Neuron (in vitro differentiated cells): Measurements from ENCODE around the gene ABHD17B.
A peak's percentile ranks its signal among the peaks of the same experiment; 100 is the strongest.

ENCODE experiments used
- H2AFZ ChIP-seq: one replicate; pipeline ENCODE4 v1.6.1; 2013; ENCODE audit warnings: low read depth, mild to moderate bottlenecking, inconsistent platforms, low read length, moderate library complexity
- H3K27me3 ChIP-seq: one replicate; pipeline ENCODE4 v1.6.1; 2013; ENCODE audit warnings: low read length; ENCODE audit not compliant: insufficient read depth
- H3K36me3 ChIP-seq: one replicate; pipeline ENCODE4 v1.6.1; 2013; ENCODE audit warnings: low read length; ENCODE audit not compliant: insufficient read depth
- H3K4me1 ChIP-seq: one replicate; pipeline ENCODE4 v1.6.1; 2013; ENCODE audit warnings: low read length; ENCODE audit not compliant: insufficient read depth
- H3K4me3 ChIP-seq: 2 replicates; pipeline ENCODE4 v1.5.1; 2013; ENCODE audit warnings: mild to moderate bottlenecking, low read length, moderate library complexity
- H3K9me3 ChIP-seq: one replicate; pipeline ENCODE4 v1.6.1; 2013; ENCODE audit warnings: low read length

Gene ABHD17B

DNA sequence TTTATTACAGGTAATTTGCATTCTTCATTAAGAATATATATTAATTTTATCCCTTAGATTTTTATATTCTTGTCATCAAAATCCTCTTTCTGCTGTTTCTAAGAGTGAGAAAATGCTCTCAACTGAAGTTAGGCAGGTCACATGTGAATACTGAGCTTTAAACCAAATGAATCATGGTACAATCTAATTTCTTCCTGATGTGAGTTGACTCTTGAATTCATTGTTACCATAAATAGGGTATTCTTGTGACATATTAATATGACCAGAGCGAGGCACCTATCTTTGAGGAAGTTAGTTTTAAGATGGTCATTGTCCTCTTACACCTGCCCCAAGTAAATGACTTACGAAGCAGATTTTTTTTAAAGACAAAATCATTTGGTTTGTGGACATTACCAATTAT, 17.8 kb upstream of the ABHD17B start:
- H2AFZ ChIP-seq = no peak overlapping the region
- no peaks in the 10 kb centered on the region for H3K4me1 ChIP-seq
- no peak overlapping the region for H3K4me3 ChIP-seq
- no peaks in the 10 kb centered on the region for H3K27me3 ChIP-seq
- H3K36me3 ChIP-seq = no peaks in the 10 kb centered on the region
- H3K9me3 ChIP-seq = no peaks in the 10 kb centered on the region

DNA sequence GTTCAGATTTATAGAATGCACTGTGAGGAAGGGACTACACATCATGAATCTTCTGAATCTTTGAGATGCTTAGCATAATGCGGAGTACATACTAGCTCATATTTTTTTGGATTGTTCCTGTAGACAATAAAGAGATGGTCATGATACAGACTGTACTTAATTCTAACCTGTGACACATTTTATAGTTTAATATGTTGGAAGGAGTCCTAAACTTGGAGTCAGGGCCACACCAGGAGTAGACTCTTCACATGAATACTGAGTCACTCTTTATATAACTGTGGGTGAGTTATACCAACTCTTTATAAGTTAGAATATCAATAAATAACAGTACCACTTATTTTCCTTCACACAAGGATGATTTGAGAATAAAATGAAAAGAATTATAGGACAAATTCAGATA, 17.4 kb upstream of the ABHD17B start:
- Histone ChIP-seq H3K9me3 (no peaks in the 10 kb centered on the region), H3K27me3 (no peaks in the 10 kb centered on the region), H3K36me3 (no peaks in the 10 kb centered on the region), H2AFZ (no peak overlapping the region), H3K4me1 (no peaks in the 10 kb centered on the region), H3K4me3 (no peak overlapping the region)

DNA sequence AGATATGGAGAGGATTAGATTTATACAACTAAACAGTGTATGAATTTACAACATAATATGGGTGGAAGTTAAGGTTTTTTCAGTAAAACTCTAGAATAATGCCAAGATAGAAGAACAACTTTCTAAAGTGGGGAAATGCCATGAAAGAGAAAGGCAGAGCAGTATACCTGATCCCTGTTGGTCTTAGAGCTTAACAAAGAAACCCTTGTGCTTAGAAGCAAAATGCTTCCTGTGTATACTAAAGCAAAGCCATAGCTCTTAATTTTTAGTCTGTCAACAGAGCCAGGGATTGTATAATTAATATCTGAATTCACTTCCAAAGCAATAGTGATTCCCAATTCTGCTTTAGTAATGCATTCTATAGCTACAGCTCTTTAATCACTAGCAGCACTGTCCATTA, 14.8 kb upstream of the ABHD17B start:
- Histone ChIP-seq H3K27me3 (no peaks in the 10 kb centered on the region), H3K36me3 (peaks cover 3% of the 10 kb centered on the region), H3K4me3 (no peak overlapping the region), H2AFZ (no peak overlapping the region), H3K9me3 (no peaks in the 10 kb centered on the region), H3K4me1 (peaks cover 4% of the 10 kb centered on the region)

DNA sequence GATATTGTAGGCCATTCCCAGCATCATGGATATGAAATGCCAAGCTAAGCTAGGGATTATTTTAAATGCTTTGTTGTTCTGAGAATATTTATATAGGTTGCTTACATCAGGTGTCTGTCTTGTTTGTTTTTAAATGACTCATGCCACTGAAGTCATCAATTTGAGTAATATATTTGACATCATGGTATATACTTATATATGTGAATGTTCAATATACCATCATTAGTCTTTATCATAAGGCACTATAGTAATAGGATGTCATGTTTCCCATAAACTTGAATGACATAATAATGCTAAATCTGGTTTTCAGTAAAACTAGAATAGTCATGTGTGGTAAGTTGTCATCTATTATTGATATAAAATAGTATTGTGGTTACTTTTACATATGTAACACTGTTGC, 13.6 kb upstream of the ABHD17B start:
- Histone ChIP-seq H3K27me3 (no peaks in the 10 kb centered on the region), H3K9me3 (no peaks in the 10 kb centered on the region), H3K36me3 (peaks cover 3% of the 10 kb centered on the region), H3K4me3 (no peak overlapping the region), H3K4me1 (peaks cover 10% of the 10 kb centered on the region), H2AFZ (no peak overlapping the region)

DNA sequence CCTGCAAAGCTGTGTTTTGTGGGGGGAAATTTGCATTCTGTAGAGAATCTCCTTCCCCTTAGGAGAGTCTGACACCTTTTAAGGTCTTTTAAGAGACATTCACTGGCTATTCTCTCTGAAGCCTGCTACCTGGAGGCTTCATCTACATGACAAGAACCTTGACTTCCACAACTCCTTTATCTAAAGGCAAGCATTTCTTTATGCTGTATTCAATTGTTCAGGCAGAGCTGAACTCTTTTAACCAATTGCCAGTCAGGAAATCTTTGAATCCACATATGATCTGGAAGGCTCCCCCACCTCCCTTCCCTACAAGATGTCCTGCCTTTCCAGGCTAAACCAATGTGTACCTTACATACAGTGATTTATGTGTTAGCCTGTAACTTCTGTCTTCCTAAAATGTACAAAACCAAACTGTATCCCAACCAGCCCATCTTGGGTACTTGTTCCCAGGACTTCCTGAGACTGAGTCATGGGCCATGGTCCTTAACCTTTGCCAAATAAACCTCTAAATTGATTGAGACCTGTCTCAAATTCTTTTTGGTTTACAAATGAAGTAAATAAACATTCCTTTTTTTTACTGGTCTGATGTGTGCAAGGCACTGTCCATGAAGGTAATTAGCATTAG, 10.3 kb upstream of the ABHD17B start:
- Histone ChIP-seq H3K4me1 (peaks cover 10% of the 10 kb centered on the region), H2AFZ (no peak overlapping the region), H3K36me3 (peaks cover 3% of the 10 kb centered on the region), H3K9me3 (peaks cover 4% of the 10 kb centered on the region), H3K4me3 (no peak overlapping the region), H3K27me3 (no peaks in the 10 kb centered on the region)

DNA sequence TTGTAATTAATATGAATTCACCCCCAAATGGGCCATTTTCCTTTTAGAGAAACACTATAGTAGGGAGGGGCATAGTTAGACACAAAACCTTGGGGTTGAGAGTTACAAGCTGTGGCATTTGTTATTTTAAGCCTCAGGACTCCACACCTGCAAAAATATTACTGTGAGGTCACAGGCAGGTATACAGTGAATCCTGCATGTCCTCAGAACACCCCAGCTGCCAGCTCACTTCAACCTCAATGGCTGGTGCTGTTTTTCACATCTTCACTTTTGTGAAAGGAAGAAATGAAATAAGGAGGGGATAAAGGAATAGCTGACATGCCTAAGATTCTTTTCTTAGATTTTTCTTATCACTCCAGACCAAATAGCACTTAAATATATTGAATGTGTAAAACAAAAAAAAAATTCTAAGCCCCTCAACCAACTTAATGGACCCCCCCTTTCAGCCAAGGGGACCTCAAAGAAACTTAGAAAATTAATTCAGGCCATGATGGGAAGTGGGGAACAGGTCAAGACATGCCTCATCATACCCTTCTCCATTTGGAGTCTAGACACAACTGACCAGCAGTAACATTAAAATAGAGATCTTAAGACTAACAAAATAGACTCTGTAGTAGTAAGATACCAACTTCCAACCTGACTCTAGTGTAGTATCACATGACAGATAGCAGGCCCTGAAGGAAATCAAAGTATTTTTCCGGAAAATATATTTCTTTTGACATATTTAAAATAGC, 9.6 kb upstream of the ABHD17B start:
- peaks cover 10% of the 10 kb centered on the region for H3K4me1 ChIP-seq
- no peak overlapping the region for H2AFZ ChIP-seq
- H3K9me3 ChIP-seq = peaks cover 4% of the 10 kb centered on the region
- H3K4me3 ChIP-seq = no peak overlapping the region
- no peaks in the 10 kb centered on the region for H3K27me3 ChIP-seq
- H3K36me3 ChIP-seq = peaks cover 3% of the 10 kb centered on the region

DNA sequence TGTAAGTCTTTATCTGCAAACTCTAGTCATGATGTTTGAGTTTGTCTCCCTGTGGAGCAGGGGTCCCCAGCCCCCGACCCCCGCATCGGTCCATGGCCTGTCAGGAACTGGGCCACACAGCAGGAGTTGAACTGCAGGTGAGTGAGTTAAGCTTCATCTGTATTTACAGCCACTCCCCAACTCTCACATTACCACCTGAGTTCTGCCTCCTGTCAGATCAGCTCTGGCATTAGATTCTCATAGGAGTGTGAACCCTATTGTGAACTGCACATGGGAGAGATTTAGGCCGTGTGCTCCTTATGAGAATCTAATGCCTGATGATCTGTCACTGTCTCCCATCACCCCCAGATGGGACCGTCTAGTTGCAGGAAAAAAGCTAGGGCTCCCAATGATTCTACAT, 7.4 kb upstream of the ABHD17B start:
- no peak overlapping the region for H3K4me3 ChIP-seq
- peaks cover 3% of the 10 kb centered on the region for H3K36me3 ChIP-seq
- H2AFZ ChIP-seq = no peak overlapping the region
- H3K4me1 ChIP-seq = peaks cover 16% of the 10 kb centered on the region
- H3K27me3 ChIP-seq = no peaks in the 10 kb centered on the region
- H3K9me3 ChIP-seq = peaks cover 4% of the 10 kb centered on the region

DNA sequence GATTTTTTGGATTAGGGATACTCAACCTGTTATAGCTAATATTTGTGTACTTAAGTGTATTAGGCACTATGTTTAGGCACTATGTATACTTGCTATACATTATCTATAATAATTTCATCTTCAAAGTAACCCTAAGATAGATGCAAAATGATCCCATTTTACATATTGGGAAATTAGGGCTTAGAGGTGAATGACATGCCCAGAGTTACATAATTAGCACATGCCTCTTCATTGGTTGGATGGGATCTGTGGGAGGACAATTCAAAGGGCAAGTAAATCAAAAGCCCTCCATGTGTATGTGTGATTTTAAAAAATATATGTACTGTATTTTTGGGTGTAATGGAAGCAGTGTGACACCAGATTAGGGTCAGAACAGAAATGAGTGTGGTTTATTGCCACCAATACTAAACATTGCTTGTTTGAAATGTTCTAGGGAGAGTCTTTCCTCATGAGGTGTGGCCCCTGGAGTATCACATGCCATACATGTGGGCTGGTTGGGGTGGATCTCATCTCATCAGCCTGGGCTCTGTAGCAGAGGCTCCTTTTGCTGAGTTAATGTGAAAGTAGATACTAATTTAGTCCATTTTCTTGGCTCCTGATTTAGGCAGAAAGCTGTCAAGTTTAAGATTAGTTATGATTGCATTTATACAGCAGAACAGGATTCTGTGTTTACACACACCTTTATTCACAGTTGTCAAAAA, 6.0 kb upstream of the ABHD17B start:
- peaks cover 3% of the 10 kb centered on the region for H3K36me3 ChIP-seq
- H3K27me3 ChIP-seq = no peaks in the 10 kb centered on the region
- peaks cover 4% of the 10 kb centered on the region for H3K9me3 ChIP-seq
- no peak overlapping the region for H3K4me3 ChIP-seq
- H2AFZ ChIP-seq = no peak overlapping the region
- H3K4me1 ChIP-seq = peaks cover 29% of the 10 kb centered on the region

DNA sequence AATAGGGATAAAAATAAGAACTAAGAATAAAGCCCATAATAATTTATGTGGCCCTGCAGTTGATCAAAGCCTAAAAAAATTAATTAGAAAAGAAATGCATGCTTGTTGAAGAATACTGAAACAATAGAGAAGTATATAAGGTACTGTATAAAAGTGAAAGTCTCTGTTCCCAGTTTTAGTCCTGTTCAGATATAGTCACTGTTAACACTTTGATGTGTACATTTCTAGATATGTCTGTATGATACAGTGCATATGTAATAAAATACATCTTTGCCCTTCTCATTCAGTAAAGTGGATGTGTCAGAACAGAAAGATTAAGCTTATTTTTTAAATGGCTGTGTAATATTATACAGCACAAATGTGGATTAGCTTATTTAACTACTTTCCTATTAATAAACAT, 4.5 kb upstream of the ABHD17B start:
- H3K36me3 ChIP-seq = no peaks in the 10 kb centered on the region
- peaks cover 4% of the 10 kb centered on the region for H3K9me3 ChIP-seq
- H3K4me1 ChIP-seq = peaks cover 24% of the 10 kb centered on the region
- H2AFZ ChIP-seq = no peak overlapping the region
- no peak overlapping the region for H3K4me3 ChIP-seq
- no peaks in the 10 kb centered on the region for H3K27me3 ChIP-seq

DNA sequence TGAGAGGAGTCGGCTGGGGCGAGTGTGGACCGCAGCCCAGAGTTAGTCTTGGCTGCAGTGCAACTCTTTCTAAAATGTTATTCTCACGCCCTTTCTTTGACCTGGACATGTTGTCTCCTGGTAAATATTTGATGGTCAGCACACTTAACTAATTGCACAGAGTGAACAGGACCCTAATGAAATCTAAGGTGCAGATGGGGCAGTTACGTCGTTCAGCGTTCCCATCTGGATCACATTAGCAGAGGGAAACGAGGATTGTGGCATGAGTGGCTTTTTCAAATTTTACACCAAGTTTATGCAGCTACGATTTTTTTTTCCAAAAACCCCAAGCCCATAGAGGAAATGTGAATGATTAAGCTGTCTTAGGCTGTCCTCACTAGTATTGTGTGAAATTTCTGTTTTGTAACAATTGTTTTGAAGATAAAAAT, 929 bp upstream of the ABHD17B start:
- H2AFZ ChIP-seq = peak overlapping the region; percentile 29
- H3K27me3 ChIP-seq = no peaks in the 10 kb centered on the region
- H3K9me3 ChIP-seq = no peaks in the 10 kb centered on the region
- H3K4me1 ChIP-seq = peaks cover 31% of the 10 kb centered on the region
- H3K36me3 ChIP-seq = no peaks in the 10 kb centered on the region
- H3K4me3 ChIP-seq = peak overlapping the region; percentile 79

DNA sequence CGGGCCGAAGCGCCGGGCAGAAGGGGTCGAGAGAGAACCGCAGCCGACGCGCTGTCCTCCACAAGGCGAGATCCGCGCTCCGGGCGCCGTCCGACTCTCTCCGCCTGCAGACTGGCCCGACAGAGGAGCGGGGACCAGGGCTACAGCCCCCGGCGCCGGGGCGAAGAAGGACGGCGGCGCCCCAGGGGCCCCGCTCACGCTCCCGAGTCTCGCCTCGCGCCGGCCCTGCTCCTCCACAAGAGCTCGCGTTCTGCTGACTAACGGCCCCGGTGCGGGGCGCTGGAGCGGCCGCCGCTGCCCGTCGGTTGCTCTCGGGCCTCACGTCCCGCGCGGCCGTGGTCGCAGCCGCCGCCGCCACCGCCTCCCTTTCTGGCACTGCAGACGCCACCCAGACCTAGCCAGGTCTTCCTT, 338 bp downstream of the ABHD17B start:
- Histone ChIP-seq H2AFZ (peak overlapping the region; percentile 10), H3K27me3 (no peaks in the 10 kb centered on the region), H3K36me3 (peaks cover 8% of the 10 kb centered on the region), H3K4me1 (peaks cover 31% of the 10 kb centered on the region), H3K9me3 (peaks cover 2% of the 10 kb centered on the region), H3K4me3 (peak overlapping the region; percentile 82)

DNA sequence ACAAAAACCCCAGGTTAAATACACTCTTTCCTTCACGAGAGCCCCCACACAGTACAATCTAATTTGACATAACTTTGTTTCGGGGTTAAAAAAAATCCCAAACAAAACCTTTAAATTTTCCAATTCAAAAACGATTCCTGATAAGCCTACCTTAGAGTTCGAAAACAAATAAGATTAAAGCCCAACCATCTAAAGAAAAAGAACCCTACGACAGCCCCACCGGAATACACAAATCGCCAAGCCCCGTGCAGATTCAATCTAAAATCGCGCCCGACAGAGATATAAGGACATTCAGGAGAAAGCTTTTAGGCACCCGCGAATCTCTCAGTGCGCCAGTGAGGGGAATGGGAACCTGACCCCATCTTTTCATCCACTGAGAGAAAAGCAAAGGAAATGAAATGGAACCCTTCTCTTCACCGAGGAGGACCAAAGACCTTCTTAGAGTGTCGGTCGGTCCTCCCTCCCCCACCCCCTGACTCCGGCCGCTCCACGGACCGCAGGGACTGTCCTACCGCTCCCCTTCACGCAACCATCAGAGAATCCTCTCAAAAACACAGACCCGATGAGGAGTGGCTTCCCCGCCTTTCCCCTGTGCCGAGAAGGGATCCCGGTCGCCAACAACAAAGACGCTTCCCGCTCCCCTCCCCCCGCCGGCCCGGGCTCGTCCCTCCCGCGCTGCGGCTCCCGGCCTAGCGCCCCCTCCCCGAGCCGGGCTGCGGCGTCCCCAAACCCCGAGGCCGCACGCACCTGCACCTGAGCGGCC, 925 bp downstream of the ABHD17B start:
- peaks cover 2% of the 10 kb centered on the region for H3K9me3 ChIP-seq
- no peaks in the 10 kb centered on the region for H3K27me3 ChIP-seq
- peaks cover 13% of the 10 kb centered on the region for H3K36me3 ChIP-seq
- peak overlapping the region; percentile 10 for H2AFZ ChIP-seq
- H3K4me3 ChIP-seq = peak overlapping the region; percentile 82
- peaks cover 31% of the 10 kb centered on the region for H3K4me1 ChIP-seq

DNA sequence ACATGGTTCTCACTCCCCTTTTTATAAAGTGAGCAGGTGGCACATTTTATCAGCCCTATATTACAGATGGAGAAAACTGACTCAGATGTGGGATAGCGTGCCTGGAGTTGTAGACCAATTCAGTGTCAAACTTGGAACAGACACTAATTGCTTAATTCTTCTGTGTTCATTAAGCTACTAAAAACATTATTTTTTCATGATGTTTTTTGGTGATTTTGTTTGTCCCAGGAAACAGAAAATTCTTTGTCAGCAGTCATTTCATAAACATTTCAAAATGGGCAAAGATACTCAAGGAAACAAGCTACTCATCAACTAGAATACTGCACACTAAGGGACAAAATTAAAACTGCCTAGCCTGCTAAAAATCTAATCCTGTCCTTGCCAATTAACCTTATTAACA, 2.2 kb downstream of the ABHD17B start:
- H2AFZ ChIP-seq = no peak overlapping the region
- peak overlapping the region; percentile 82 for H3K4me3 ChIP-seq
- peaks cover 14% of the 10 kb centered on the region for H3K36me3 ChIP-seq
- H3K27me3 ChIP-seq = no peaks in the 10 kb centered on the region
- peaks cover 29% of the 10 kb centered on the region for H3K4me1 ChIP-seq
- peaks cover 2% of the 10 kb centered on the region for H3K9me3 ChIP-seq
